ENCODE data around the gene RAB7B.
A peak's percentile ranks its signal among the peaks of the same experiment; 100 is the strongest.

The RAB7B gene

GRCh38 chr1:205944525-205944924 is 58.7 kb downstream of the RAB7B start:
- DNase-seq, result no peak

- no peak for DNase-seq
Observed at GRCh38 chr1:205943245-205943644, 60.0 kb downstream of the RAB7B start, which contains the start of gene SLC26A9. SLC26A9 (minus strand) TSS chr1:205943456; CDS start chr1:205935820, 7,636 bp downstream.

GRCh38 chr1:205942631-205943159 is 60.5 kb downstream of the RAB7B start:
- no peak for DNase-seq

GRCh38 chr1:205940710-205941109 is 62.5 kb downstream of the RAB7B start:
- DNase-seq, result no peak

- DNase-seq, result peak; percentile 88
Observed at GRCh38 chr1:205939690-205940330, 63.4 kb downstream of the RAB7B start.

DNA sequence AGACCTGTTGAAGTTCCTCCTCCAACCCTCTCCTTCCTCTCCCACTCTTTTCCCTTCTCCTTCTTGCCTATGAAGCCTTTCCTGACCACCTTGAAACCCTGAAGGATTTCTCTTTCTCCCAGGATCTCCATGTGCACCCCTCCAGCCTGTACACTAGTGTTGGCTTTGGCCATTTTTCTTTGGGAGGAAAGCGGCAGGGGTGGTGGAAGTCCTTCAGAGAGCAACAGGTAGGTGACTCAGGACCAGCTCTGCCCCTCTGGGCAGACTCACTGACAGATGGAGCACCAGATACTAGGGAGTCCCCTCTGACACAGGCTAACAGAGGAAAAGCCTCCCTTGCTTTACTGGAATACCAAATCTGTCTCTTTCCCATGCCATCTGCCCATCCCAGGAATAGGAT is 64.5 kb downstream of the RAB7B start:
- peak; percentile 27 for DNase-seq

GRCh38 chr1:205936846-205937586 is 66.2 kb downstream of the RAB7B start:
- no peak for DNase-seq

GRCh38 chr1:205936311-205936710 is 66.9 kb downstream of the RAB7B start:
- no peak for DNase-seq

GRCh38 chr1:205935869-205936268 is 67.3 kb downstream of the RAB7B start:
- DNase-seq, result no peak

GRCh38 chr1:205934788-205935187 is 68.4 kb downstream of the RAB7B start:
- DNase-seq, result no peak

GRCh38 chr1:205933671-205934618 is 69.2 kb downstream of the RAB7B start:
- DNase-seq, result peak; percentile 40

DNA sequence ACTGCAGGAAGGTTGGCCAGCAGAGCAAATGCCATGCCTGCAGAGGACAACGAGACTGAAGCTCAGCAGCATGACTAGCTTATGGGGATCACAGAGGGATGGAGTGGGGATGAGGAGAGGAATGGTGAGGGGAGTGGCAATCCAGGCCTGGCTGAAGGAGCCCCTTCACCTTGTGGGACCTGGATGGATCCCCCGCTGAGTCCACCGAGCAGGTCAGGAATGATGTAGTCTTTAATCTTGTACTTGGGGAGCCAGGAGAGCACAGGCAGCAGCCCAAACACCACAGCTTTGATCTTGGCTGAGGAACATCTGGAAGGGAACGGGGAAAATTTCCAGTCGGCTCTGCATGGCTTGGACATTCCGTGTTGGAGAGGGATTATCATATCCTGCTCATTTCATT is 70.4 kb downstream of the RAB7B start:
- DNase-seq, result no peak

GRCh38 chr1:205930799-205931281 is 72.4 kb downstream of the RAB7B start:
- no peak for DNase-seq

DNA sequence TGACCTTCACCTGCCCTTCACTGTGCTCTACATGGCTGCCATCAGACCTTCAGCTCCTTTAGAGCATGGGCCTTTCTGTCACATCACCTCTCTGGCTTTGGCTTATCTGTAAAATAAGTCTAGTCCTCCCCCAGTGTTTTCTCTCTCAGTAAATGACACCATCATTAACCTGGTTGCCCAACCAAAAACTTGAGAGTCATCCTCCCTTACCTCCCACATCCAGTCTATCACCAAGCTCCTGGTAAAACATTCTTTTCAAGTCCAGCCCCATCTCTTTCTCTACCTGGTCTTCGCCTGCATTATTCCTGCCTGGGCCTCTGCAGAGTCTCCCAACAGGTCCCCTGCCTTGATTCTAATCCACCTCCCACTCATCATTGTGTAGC is 73.0 kb downstream of the RAB7B start:
- no peak for DNase-seq

- no peak for DNase-seq
Observed at GRCh38 chr1:205929496-205930194, 73.5 kb downstream of the RAB7B start.

DNA sequence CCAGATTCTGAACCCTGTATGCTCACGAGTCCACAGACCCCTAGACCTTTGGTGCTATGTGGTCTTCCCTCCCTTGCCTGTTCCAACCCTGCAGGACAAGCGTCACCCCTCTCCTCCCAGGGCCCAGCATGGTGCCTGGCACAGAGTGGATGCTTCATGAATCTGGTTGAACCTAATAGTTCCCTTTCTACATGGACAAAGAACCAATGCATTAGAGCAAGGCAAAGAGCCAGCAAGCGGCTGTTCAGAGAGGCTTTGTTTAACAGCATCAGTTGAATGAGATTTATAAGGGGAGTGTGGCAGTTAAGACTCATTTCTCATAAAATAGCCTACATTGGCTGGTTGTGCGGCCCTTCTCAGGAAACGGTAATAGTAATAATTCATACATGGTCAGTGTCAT is 74.9 kb downstream of the RAB7B start:
- peak; percentile 14 for DNase-seq

DNA sequence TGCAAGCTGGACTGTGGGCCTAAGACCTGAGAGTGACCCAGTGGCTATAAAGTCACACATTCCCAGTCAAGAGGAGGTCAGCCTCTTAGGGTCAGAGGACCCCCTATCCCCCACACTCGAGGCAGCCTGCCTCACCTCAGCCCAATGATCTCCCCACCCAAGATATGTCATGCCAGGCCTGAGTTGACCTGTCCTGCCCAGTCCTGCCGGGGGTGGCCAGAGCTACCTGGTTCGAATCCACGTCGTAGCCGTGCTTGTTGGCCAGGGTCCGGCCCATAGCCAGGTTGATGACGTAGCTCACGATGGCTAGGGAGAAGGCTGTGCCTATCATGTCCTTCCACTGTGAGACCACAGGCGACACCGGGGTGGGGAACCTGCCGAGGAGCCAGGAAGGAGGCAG is 75.5 kb downstream of the RAB7B start:
- DNase-seq, result no peak

GRCh38 chr1:205927247-205927646 is 75.9 kb downstream of the RAB7B start:
- DNase-seq, result no peak
